HEK293T (cell line): Measurements from ENCODE around the gene GABARAPL1.

Experiments used
- CTCF ChIA-PET: fragments of 350-600 bp; formaldehyde crosslinking; extraction: SDS; loops from one replicate; lab custom pipeline; 2021; ENCODE audit warnings: antibody characterized with exemption, inconsistent platforms; lab: Yijun Ruan, JAX
- POLR2A ChIA-PET: fragments of 350-600 bp; formaldehyde crosslinking; extraction: SDS; loops from one replicate; lab custom pipeline; 2020; ENCODE audit warnings: antibody characterized with exemption, inconsistent platforms; lab: Yijun Ruan, JAX
- DNase-seq: peaks from one replicate; pipeline ENCODE4 v3.0.0; 2012; ENCODE audit warnings: mixed read lengths; ENCODE audit errors: extremely low spot score
- ARNT ChIP-seq: fragments of 450-650 bp; IDR thresholded peaks from 2 replicates; pipeline ENCODE4 v1.6.1; 2017; ENCODE audit warnings: mild to moderate bottlenecking
- BHLHE40 ChIP-seq: fragments of 450-650 bp; IDR thresholded peaks from 2 replicates; pipeline ENCODE4 v1.6.1; 2016; ENCODE audit warnings: mild to moderate bottlenecking, moderate library complexity, borderline replicate concordance
- CTBP1 ChIP-seq: fragments of 450-650 bp; IDR thresholded peaks from 2 replicates; pipeline ENCODE4 v1.6.1; 2016; ENCODE audit warnings: borderline replicate concordance
- ELF4 ChIP-seq: fragments of 450-650 bp; IDR thresholded peaks from 2 replicates; pipeline ENCODE4 v1.6.1; 2017; ENCODE audit warnings: antibody characterized with exemption
- FOXA1 ChIP-seq: fragments of 450-650 bp; IDR thresholded peaks from 2 replicates; pipeline ENCODE4 v1.6.1; 2016; ENCODE audit warnings: mild to moderate bottlenecking
- FOXK2 ChIP-seq: fragments of 450-650 bp; IDR thresholded peaks from 2 replicates; pipeline ENCODE4 v1.6.1; 2016; ENCODE audit warnings: mild to moderate bottlenecking
- FOXM1 ChIP-seq: fragments of 450-650 bp; IDR thresholded peaks from 2 replicates; pipeline ENCODE4 v1.6.1; 2017; ENCODE audit warnings: mild to moderate bottlenecking, borderline replicate concordance
- HDGF ChIP-seq: fragments of 450-650 bp; IDR thresholded peaks from 2 replicates; pipeline ENCODE4 v1.6.1; 2017; ENCODE audit warnings: antibody characterized with exemption, borderline replicate concordance
- L3MBTL2 ChIP-seq: fragments of 450-650 bp; conservative IDR thresholded peaks from 2 replicates; pipeline ENCODE4 v1.6.1; 2016; ENCODE audit warnings: mild to moderate bottlenecking
- LEF1 ChIP-seq: fragments of 450-650 bp; IDR thresholded peaks from 2 replicates; pipeline ENCODE4 v1.6.1; 2017; ENCODE audit warnings: mild to moderate bottlenecking, borderline replicate concordance
- NFRKB ChIP-seq: fragments of 450-650 bp; IDR thresholded peaks from 2 replicates; pipeline ENCODE4 v1.6.1; 2016; ENCODE audit warnings: mild to moderate bottlenecking, moderate library complexity
- SP1 ChIP-seq: fragments of 450-650 bp; IDR thresholded peaks from 2 replicates; pipeline ENCODE4 v1.6.1; 2017
- SUZ12 ChIP-seq: fragments of 450-650 bp; IDR thresholded peaks from 2 replicates; pipeline ENCODE4 v1.6.1; 2016; ENCODE audit warnings: mild to moderate bottlenecking
- TARDBP ChIP-seq: fragments of 450-650 bp; IDR thresholded peaks from 2 replicates; pipeline ENCODE4 v1.6.1; 2016
- ZNF384 ChIP-seq: fragments of 450-650 bp; IDR thresholded peaks from 2 replicates; pipeline ENCODE4 v1.6.1; 2016
- TF ChIP-seq, protein P1 (sequence below): fragments of 450-650 bp; IDR thresholded peaks from 2 replicates; pipeline ENCODE4 v1.6.1; 2016

The GABARAPL1 gene

GRCh38 chr12:10212739-10213131 lies at the start of gene GABARAPL1:
Gene GABARAPL1, plus strand, starts transcription at chr12:10212877. Its CDS starts 253 bp downstream, at chr12:10213130.
- CTCF ChIA-PET, result no interaction called here
- POLR2A ChIA-PET, result interaction anchor here (1.0 to 2.8 kb wide), 5 partner anchors 13 to 401 kb away, joined by 4 to 15 read pairs (median 5); partner anchors contain the start of gene MAGOHB
- TF ChIP-seq, protein P1, sequence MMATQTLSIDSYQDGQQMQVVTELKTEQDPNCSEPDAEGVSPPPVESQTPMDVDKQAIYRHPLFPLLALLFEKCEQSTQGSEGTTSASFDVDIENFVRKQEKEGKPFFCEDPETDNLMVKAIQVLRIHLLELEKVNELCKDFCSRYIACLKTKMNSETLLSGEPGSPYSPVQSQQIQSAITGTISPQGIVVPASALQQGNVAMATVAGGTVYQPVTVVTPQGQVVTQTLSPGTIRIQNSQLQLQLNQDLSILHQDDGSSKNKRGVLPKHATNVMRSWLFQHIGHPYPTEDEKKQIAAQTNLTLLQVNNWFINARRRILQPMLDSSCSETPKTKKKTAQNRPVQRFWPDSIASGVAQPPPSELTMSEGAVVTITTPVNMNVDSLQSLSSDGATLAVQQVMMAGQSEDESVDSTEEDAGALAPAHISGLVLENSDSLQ, result no peak
- TF ChIP-seq FOXA1 (no peak), L3MBTL2 (peak; percentile 38; the same call in 1 of the 2 replicates)
- DNase-seq, result peak; percentile 77

- ChIA-PET CTCF (interaction anchor here (0.5 kb wide), 1 partner anchor 46 kb away, joined by 4 read pairs; no protein-coding TSS in a partner anchor), POLR2A (no interaction called here)
- TF ChIP-seq FOXK2 (no peak), ARNT (no peak), CTBP1 (no peak), L3MBTL2 (no peak), SP1 (no peak), BHLHE40 (no peak), FOXA1 (no peak), SUZ12 (no peak), FOXM1 (no peak)
- TF ChIP-seq, protein P1, result no peak
- DNase-seq, result no peak
Observed at GRCh38 chr12:10163084-10163483, 49.6 kb upstream of the GABARAPL1 start.

- no peak for DNase-seq
- TF ChIP-seq HDGF (no peak), ARNT (no peak), ELF4 (no peak), TARDBP (no peak), SUZ12 (no peak), NFRKB (no peak)
- ChIA-PET CTCF (interaction anchor here (1.3 kb wide), 1 partner anchor 12 kb away, joined by 4 read pairs; no protein-coding TSS in a partner anchor), POLR2A (no interaction called here)
Observed at GRCh38 chr12:10165421-10165820, 47.3 kb upstream of the GABARAPL1 start.

DNA sequence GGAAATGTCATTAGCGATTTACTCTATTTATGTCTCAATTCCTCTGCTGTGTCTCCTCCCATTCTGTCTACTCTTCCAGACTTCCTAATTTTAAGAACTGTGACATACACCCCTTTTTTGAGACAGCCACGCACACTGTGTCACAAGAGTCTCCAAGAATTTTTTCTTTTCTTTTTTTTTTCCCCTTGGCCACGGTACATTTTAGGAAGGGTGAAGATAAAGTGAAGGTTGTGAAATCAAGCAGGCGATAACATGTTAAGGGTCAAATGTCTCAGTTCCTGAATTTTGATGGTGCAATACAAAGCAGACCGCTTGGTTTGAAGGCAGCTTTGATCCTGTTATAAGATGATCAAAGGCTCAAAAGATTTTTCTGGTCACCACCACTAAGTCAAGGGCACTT lies 45.1 kb upstream of the GABARAPL1 start:
- ChIA-PET CTCF (no interaction called here), POLR2A (no interaction called here)
- no peak for DNase-seq
- TF ChIP-seq, protein P1, result no peak
- no peak for TF ChIP-seq NFRKB
- no peak for TF ChIP-seq FOXM1
- no peak for TF ChIP-seq ELF4
- no peak for TF ChIP-seq L3MBTL2
- no peak for TF ChIP-seq ZNF384
- TF ChIP-seq CTBP1, result no peak

DNA sequence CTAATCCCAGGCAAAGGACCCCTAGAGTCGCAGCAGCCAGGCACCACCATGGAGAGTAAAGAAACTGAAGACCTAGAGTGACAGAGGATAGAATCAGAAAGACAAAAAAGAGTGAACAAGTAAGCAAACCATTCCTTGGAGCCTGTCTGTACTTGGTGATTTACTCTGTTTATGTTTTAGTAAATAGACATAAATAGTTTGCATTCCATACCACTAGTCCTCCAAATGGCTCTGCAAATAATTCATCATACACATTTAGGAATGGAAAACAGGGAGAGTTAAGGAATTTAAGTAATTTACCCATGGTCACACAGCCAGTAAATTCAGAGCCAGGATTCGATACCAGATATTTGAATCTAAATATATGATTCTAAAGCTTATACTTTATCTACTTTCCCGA lies 43.6 kb upstream of the GABARAPL1 start:
- POLR2A ChIA-PET, result no interaction called here
- CTCF ChIA-PET, result interaction anchor here (1.4 kb wide), 1 partner anchor 16 kb away, joined by 4 read pairs; no protein-coding TSS in a partner anchor
- TF ChIP-seq TARDBP (no peak), ARNT (no peak), ELF4 (no peak), SP1 (no peak), FOXK2 (no peak), L3MBTL2 (no peak), NFRKB (no peak), BHLHE40 (no peak), FOXM1 (no peak)
- TF ChIP-seq, protein P1, result no peak
- no peak for DNase-seq

DNA sequence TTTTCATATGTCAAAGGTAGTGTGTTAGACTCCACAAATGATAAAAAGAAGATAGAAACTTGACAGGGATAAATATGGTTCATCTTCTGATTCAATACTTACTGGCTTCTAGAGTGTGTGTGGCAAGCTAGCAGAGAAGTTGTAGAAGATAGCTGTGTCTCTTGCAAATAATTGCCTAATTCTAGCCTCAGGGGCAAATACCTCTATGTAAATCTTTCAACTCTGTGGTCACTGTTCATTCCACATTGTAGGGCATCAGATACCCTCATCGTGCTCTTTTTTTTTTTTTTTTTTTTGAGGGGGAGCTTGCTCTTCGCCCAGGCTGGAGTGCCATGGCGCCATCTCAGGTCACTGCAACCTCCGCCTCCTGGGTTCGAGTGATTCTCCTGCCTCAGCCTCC lies 42.5 kb upstream of the GABARAPL1 start:
- TF ChIP-seq, protein P1, result no peak
- TF ChIP-seq SUZ12, result no peak
- TF ChIP-seq SP1, result no peak
- no peak for TF ChIP-seq BHLHE40
- TF ChIP-seq CTBP1, result no peak
- no peak for TF ChIP-seq FOXA1
- no peak for TF ChIP-seq TARDBP
- TF ChIP-seq ELF4, result no peak
- TF ChIP-seq FOXM1, result no peak
- no peak for TF ChIP-seq ARNT
- TF ChIP-seq LEF1, result no peak
- TF ChIP-seq FOXK2, result no peak
- no peak for TF ChIP-seq NFRKB
- no peak for TF ChIP-seq HDGF
- no peak for TF ChIP-seq ZNF384
- TF ChIP-seq L3MBTL2, result no peak
- POLR2A ChIA-PET, result no interaction called here
- no peak for DNase-seq
- CTCF ChIA-PET, result interaction anchor here (1.4 kb wide), 1 partner anchor 17 kb away, joined by 4 read pairs; no protein-coding TSS in a partner anchor
